H1 (cell line): ENCODE data around the gene ATOH1. TPM values are rescaled to one million over a fixed set of nuclear protein-coding genes. Genes with fewer than 3 reads are reported as not detected.

Experiments used
- CTCF ChIA-PET: fragments of 300-600 bp; sonication (Branson Sonifier 250); formaldehyde crosslinking; loops from one replicate; lab custom pipeline; 2021; ENCODE audit not compliant: partially characterized antibody; lab: Charles Lee
- POLR2A ChIA-PET: fragments of 300-600 bp; sonication (Branson Sonifier 250); formaldehyde crosslinking; loops from one replicate; lab custom pipeline; 2021; ENCODE audit warnings: inconsistent platforms; ENCODE audit not compliant: partially characterized antibody; lab: Charles Lee
- DNase-seq, 2 experiments: peaks; one replicate each; pipeline versions ENCODE4 v3.0.0 to v3.0.0-alpha.2; 2010 to 2022; ENCODE audit warnings: low spot score in 2 of 2, low read depth in 1 of 2, mixed read lengths in 1 of 2
- FAIRE-seq: peaks from 2 replicates; lab custom pipeline; 2011; peaks lifted over from hg19 to GRCh38; lab: Jason Lieb, UNC
- H2AFZ ChIP-seq: 2 replicates; pipeline ENCODE4 v1.8.1; 2012; ENCODE audit warnings: low read length, inconsistent platforms
- H2AK5ac ChIP-seq: 2 replicates; pipeline ENCODE4 v1.6.1; 2013; ENCODE audit warnings: low read depth, low read length
- H2BK120ac ChIP-seq: replicated peaks from 2 replicates; pipeline ENCODE3; 2013; ENCODE audit warnings: low read depth, low read length, inconsistent platforms
- H2BK12ac ChIP-seq: 2 replicates; pipeline ENCODE4 v1.6.1; 2013; ENCODE audit warnings: low read depth, low read length
- H2BK15ac ChIP-seq: 2 replicates; pipeline ENCODE4 v1.6.1; 2013; ENCODE audit warnings: low read length
- H2BK20ac ChIP-seq: 2 replicates; pipeline ENCODE4 v1.6.1; 2013; ENCODE audit warnings: low read length
- H2BK5ac ChIP-seq: 2 replicates; pipeline ENCODE4 v1.6.1; 2013; ENCODE audit warnings: low read depth, low read length
- H3K14ac ChIP-seq: 2 replicates; pipeline ENCODE4 v1.6.1; 2013; ENCODE audit warnings: inconsistent platforms; ENCODE audit not compliant: insufficient read length
- H3K18ac ChIP-seq: 2 replicates; pipeline ENCODE4 v1.6.1; 2013; ENCODE audit warnings: low read length; ENCODE audit errors: extremely low read depth
- H3K23ac ChIP-seq: 2 replicates; pipeline ENCODE4 v1.6.1; 2013; ENCODE audit warnings: inconsistent platforms; ENCODE audit not compliant: insufficient read length
- H3K23me2 ChIP-seq: 2 replicates; pipeline ENCODE4 v1.6.1; 2013; ENCODE audit warnings: low read depth, low read length
- H3K27ac ChIP-seq: 2 replicates; pipeline ENCODE4 v1.6.1; 2011; ENCODE audit warnings: low read depth, low read length, inconsistent platforms
- H3K27me3 ChIP-seq, 4 experiments: replicated peaks in 1 of 4; 1 replicate in 1 of 4; 2 replicates in 3 of 4; pipeline versions ENCODE4 v1.6.1 to v1.8.1; 2011 to 2013; ENCODE audit warnings: low read length in 3 of 4, mild to moderate bottlenecking in 3 of 4, inconsistent platforms in 2 of 4, mixed read lengths in 2 of 4, moderate library complexity in 1 of 4; ENCODE audit not compliant: control insufficient read depth in 3 of 4, insufficient read depth in 3 of 4; ENCODE audit errors: extremely low read depth in 1 of 4
- H3K36me3 ChIP-seq, 4 experiments: 2 replicates each; pipeline versions ENCODE4 v1.6.1 to v1.8.1; 2011 to 2013; ENCODE audit warnings: mild to moderate bottlenecking in 4 of 4, low read length in 3 of 4, moderate library complexity in 2 of 4, control low read depth in 1 of 4, inconsistent platforms in 1 of 4; ENCODE audit not compliant: insufficient read depth in 4 of 4, control insufficient read depth in 2 of 4
- H3K4ac ChIP-seq: replicated peaks from 2 replicates; pipeline ENCODE3; 2013; ENCODE audit warnings: low read length, low read depth, mixed read lengths, inconsistent platforms; ENCODE audit not compliant: insufficient read length
- H3K4me1 ChIP-seq, 4 experiments: replicated peaks in 1 of 4; 1 replicate in 1 of 4; 2 replicates in 3 of 4; pipeline versions ENCODE4 v1.6.1 to v1.8.1; 2011 to 2013; ENCODE audit warnings: low read length in 3 of 4, inconsistent platforms in 2 of 4, mixed read lengths in 1 of 4; ENCODE audit not compliant: insufficient read depth in 4 of 4, control insufficient read depth in 3 of 4
- H3K4me2 ChIP-seq, 2 experiments: 2 replicates each; pipeline versions ENCODE4 v1.6.1 to v1.8.1; 2011 to 2013; ENCODE audit warnings: low read depth in 2 of 2, low read length in 2 of 2, control low read depth in 1 of 2, inconsistent platforms in 1 of 2, mild to moderate bottlenecking in 1 of 2; ENCODE audit not compliant: insufficient read depth in 1 of 2
- H3K4me3 ChIP-seq, 4 experiments: fragments of 200-600, 300-600 bp in 1 of 4; sonication (generic), shearing (Covaris generic), sonication (Bioruptor Twin) in 1 of 4; 2 replicates each; pipeline versions ENCODE4 v1.5.1 to v1.8.1; 2011 to 2016; ENCODE audit warnings: low read length in 4 of 4, low read depth in 3 of 4, control low read depth in 2 of 4, inconsistent platforms in 2 of 4, mild to moderate bottlenecking in 2 of 4, mixed read lengths in 1 of 4, moderate library complexity in 1 of 4; ENCODE audit not compliant: insufficient read depth in 2 of 4; ENCODE audit errors: extremely low read depth in 1 of 4
- H3K56ac ChIP-seq: replicated peaks from 2 replicates; pipeline ENCODE3; 2013; ENCODE audit warnings: low read depth, mild to moderate bottlenecking, mixed read lengths, low read length, inconsistent platforms; ENCODE audit not compliant: insufficient read length
- H3K79me1 ChIP-seq: 2 replicates; pipeline ENCODE4 v1.6.1; 2013; ENCODE audit warnings: low read depth, low read length, control low read depth
- H3K79me2 ChIP-seq, 2 experiments: 2 replicates each; pipeline versions ENCODE4 v1.6.1 to v1.8.1; 2012 to 2013; ENCODE audit warnings: low read length in 2 of 2, mild to moderate bottlenecking in 2 of 2, inconsistent platforms in 1 of 2; ENCODE audit not compliant: insufficient read depth in 2 of 2, control insufficient read depth in 1 of 2
- H3K9ac ChIP-seq, 4 experiments: replicated peaks in 1 of 4; 1 replicate in 1 of 4; 2 replicates in 3 of 4; pipeline versions ENCODE4 v1.6.1 to v1.8.1; 2011 to 2013; ENCODE audit warnings: low read depth in 3 of 4, low read length in 3 of 4, control low read depth in 2 of 4, mild to moderate bottlenecking in 2 of 4, moderate library complexity in 2 of 4, inconsistent platforms in 1 of 4; ENCODE audit errors: extremely low read depth in 1 of 4
- H3K9me3 ChIP-seq, 2 experiments: 2 replicates each; pipeline versions ENCODE4 v1.6.1 to v1.8.1; 2012 to 2013; ENCODE audit warnings: mild to moderate bottlenecking in 2 of 2, moderate library complexity in 2 of 2, control low read depth in 1 of 2, inconsistent platforms in 1 of 2, low read depth in 1 of 2, low read length in 1 of 2, mixed read lengths in 1 of 2; ENCODE audit not compliant: insufficient read depth in 2 of 2
- H4K20me1 ChIP-seq, 2 experiments: replicated peaks in 1 of 2; 2 replicates each; pipeline versions ENCODE3 to v1.8.1; 2011 to 2013; ENCODE audit warnings: inconsistent platforms in 2 of 2, low read length in 2 of 2, mild to moderate bottlenecking in 1 of 2; ENCODE audit not compliant: insufficient read depth in 2 of 2, control insufficient read depth in 1 of 2
- H4K5ac ChIP-seq: 2 replicates; pipeline ENCODE4 v1.6.1; 2013; ENCODE audit warnings: low read length, low read depth, mixed read lengths, inconsistent platforms; ENCODE audit not compliant: insufficient read length
- H4K8ac ChIP-seq: 2 replicates; pipeline ENCODE4 v1.8.0; 2013; ENCODE audit warnings: mild to moderate bottlenecking, moderate library complexity, low read length, inconsistent platforms; ENCODE audit not compliant: insufficient read depth; ENCODE audit errors: extremely low read depth
- H4K91ac ChIP-seq: replicated peaks from 2 replicates; pipeline ENCODE3; 2013; ENCODE audit warnings: low read length, mixed read lengths, inconsistent platforms; ENCODE audit not compliant: insufficient read length
- POLR2A ChIP-seq, 2 experiments: IDR thresholded peaks; 1 replicate in 1 of 2; 2 replicates in 1 of 2; pipeline ENCODE4 v1.6.1; 2011; ENCODE audit warnings: low read depth in 2 of 2, low read length in 2 of 2, mild to moderate bottlenecking in 2 of 2; ENCODE audit errors: control extremely low read depth in 1 of 2
- RAD21 ChIP-seq, 2 experiments: IDR thresholded peaks in 1 of 2; conservative IDR thresholded peaks in 1 of 2; 2 replicates each; pipeline ENCODE4 v1.6.1; 2011; ENCODE audit warnings: low read depth in 2 of 2, low read length in 2 of 2, improper control_type of control experiment in 1 of 2, inconsistent platforms in 1 of 2, mild to moderate bottlenecking in 1 of 2, moderate library complexity in 1 of 2
- WGBS, 2 experiments: shearing (Covaris generic) in 1 of 2; methylation state at CpG; one replicate each; pipeline versions ENCODE4 v1.1.6 to v1.1.7; 2013 to 2015; ENCODE audit warnings: low lambda C conversion rate in 2 of 2, mixed read lengths in 2 of 2, inconsistent platforms in 1 of 2, low coverage in 1 of 2, missing lambda C conversion rate in 1 of 2; ENCODE audit not compliant: insufficient replicate concordance in 2 of 2, insufficient coverage in 1 of 2, insufficient read length in 1 of 2; ENCODE audit errors: extremely low coverage in 1 of 2, missing lambda C conversion rate in 1 of 2; 5-methylcytosine and 5-hydroxymethylcytosine counted together
- polyA plus RNA-seq, 7 experiments: library from polyadenylated mRNA; depleted of rRNA in 3 of 7; stranded (reverse) in 5 of 7; unstranded in 2 of 7; fragments of >200 nt in 5 of 7; fragments of 200-250 nt in 2 of 7; gene quantifications; 1 replicate in 5 of 7; 2 replicates in 1 of 7; 4 replicates in 1 of 7; pipeline versions ENCODE4 v1.2.1 to v1.2.3, GENCODE V29; 2011 to 2013; ENCODE audit warnings: missing spikeins in 2 of 7, mixed read lengths in 2 of 7
- total RNA-seq: library from RNA; stranded (reverse); fragmentation: NEBNext Ultra II Directional; extraction: Animal tissue kit (Norgen Biotek cat#: 25700); gene quantifications from 2 replicates; pipeline ENCODE4 v1.2.1, GENCODE V29; 2021
- TF ChIP-seq, protein P1 (sequence below), 3 experiments: IDR thresholded peaks; 1 replicate in 2 of 3; 2 replicates in 1 of 3; pipeline versions ENCODE4 v1.5.1 to v1.6.1; 2011; ENCODE audit warnings: low read length in 3 of 3, mild to moderate bottlenecking in 3 of 3, inconsistent platforms in 2 of 3, low read depth in 1 of 3, moderate library complexity in 1 of 3; ENCODE audit not compliant: insufficient read depth in 1 of 3; ENCODE audit errors: control extremely low read depth in 1 of 3

The ATOH1 gene
- total and polyA plus RNA-seq, 2 of the 8 experiments (the other 6 are each of a cell fraction or from before 2014, with no cell fraction given), result 0.12 to 0.76 TPM

DNA sequence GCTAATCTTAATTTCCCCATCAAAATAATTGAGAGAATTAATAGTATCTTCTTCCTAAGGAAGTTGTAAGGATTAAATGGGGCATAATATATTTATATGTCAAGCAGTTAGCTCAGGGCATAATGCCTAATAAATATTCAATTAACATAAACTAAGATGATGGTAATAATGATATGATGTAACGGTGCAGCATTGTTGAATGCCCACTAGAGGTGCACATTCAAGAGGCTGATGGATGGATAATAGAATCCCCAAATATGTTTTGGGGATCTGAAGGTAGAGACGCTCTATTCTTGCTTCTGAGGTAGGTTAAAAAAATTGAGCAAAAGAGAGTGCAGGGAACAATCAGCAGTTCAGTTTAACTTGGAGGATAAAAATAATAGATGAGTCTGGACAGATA lies 37.1 kb downstream of the ATOH1 start:
- H2BK120ac ChIP-seq, result no peak overlapping the region
- DNase-seq, result no peak
- H3K4ac ChIP-seq, result no peak overlapping the region
- no peak overlapping the region for H3K4me3 ChIP-seq
- H3K4me2 ChIP-seq, result no peak overlapping the region
- no peaks in the 10 kb centered on the region for H3K4me1 ChIP-seq
- no peak overlapping the region for H4K5ac ChIP-seq
- H3K14ac ChIP-seq, result no peak overlapping the region
- no peak overlapping the region for H3K56ac ChIP-seq
- H2BK20ac ChIP-seq, result no peak overlapping the region
- no peak overlapping the region for H2BK5ac ChIP-seq
- H3K79me1 ChIP-seq, result no peaks in the 10 kb centered on the region
- no peak for FAIRE-seq
- no peak overlapping the region for H3K9ac ChIP-seq
- ChIA-PET CTCF (interaction anchor here (1.5 kb wide), 1 partner anchor 11 kb away, joined by 4 read pairs; no protein-coding TSS in a partner anchor), POLR2A (interaction anchor here (0.7 kb wide), 1 partner anchor 24 kb away, joined by 3 read pairs; no protein-coding TSS in a partner anchor)
- TF ChIP-seq POLR2A (IDR thresholded peaks at IDR 0.05; ENCODE audit: control extremely low read depth in 1 of 2, low read depth in 2 of 2, low read length in 2 of 2) (no peak), RAD21 (IDR thresholded peaks at IDR 0.05 in 1 of 2, conservative IDR thresholded peaks at IDR 0.05 in 1 of 2; ENCODE audit: low read depth in 2 of 2, low read length in 2 of 2) (0 out of 4 replicates have a peak, but pooled peaks of 1 of the 2 experiments have one; percentile 2)
- TF ChIP-seq, protein P1, sequence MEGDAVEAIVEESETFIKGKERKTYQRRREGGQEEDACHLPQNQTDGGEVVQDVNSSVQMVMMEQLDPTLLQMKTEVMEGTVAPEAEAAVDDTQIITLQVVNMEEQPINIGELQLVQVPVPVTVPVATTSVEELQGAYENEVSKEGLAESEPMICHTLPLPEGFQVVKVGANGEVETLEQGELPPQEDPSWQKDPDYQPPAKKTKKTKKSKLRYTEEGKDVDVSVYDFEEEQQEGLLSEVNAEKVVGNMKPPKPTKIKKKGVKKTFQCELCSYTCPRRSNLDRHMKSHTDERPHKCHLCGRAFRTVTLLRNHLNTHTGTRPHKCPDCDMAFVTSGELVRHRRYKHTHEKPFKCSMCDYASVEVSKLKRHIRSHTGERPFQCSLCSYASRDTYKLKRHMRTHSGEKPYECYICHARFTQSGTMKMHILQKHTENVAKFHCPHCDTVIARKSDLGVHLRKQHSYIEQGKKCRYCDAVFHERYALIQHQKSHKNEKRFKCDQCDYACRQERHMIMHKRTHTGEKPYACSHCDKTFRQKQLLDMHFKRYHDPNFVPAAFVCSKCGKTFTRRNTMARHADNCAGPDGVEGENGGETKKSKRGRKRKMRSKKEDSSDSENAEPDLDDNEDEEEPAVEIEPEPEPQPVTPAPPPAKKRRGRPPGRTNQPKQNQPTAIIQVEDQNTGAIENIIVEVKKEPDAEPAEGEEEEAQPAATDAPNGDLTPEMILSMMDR (IDR thresholded peaks at IDR 0.05; ENCODE audit: control extremely low read depth in 1 of 3, insufficient read depth in 1 of 3, low read depth in 1 of 3, low read length in 3 of 3), result peak in 1 of 3 experiments; percentile 42; a peak in 1 of 4 replicates
- no peak overlapping the region for H2AK5ac ChIP-seq
- H2AFZ ChIP-seq, result no peak overlapping the region
- H3K23me2 ChIP-seq, result no peaks in the 10 kb centered on the region
- H4K8ac ChIP-seq, result no peak overlapping the region
- no peaks in the 10 kb centered on the region for H4K20me1 ChIP-seq
- H4K91ac ChIP-seq, result no peak overlapping the region
- H3K9me3 ChIP-seq, result no peaks in the 10 kb centered on the region
- H3K79me2 ChIP-seq, result no peaks in the 10 kb centered on the region
- no peak overlapping the region for H2BK12ac ChIP-seq
- WGBS, 2 experiments, result 90% methylated on average over 2 of the region's 2 CpGs; no CpG with 5 or more reads in 1 of the 2 experiments
- H3K27me3 ChIP-seq, result no peaks in the 10 kb centered on the region
- no peak overlapping the region for H3K18ac ChIP-seq
- no peaks in the 10 kb centered on the region for H3K36me3 ChIP-seq
- H3K23ac ChIP-seq, result no peak overlapping the region
- no peak overlapping the region for H2BK15ac ChIP-seq
- no peak overlapping the region for H3K27ac ChIP-seq
